ENCODE data around the gene TTC23. TPM values are rescaled to one million over a fixed set of nuclear protein-coding genes. Genes with fewer than 3 reads are reported as not detected.

Gene TTC23
- total and polyA plus RNA-seq, 9 of the 15 experiments (the other 6 are each of a cell fraction or from before 2014, with no cell fraction given), result 0.41 to 4.5 (median 2.5) TPM

GRCh38 chr15:99138491-99138982, 110.8 kb downstream of the TTC23 start:
- Histone ChIP-seq H3K9me3 (replicated peaks; ENCODE audit: control insufficient read depth, insufficient read depth, low read depth, low read length) (no peaks in the 10 kb centered on the region), H3K27ac (ENCODE audit: extremely low read depth, low read depth, low read length) (no peak overlapping the region), H3K9ac (ENCODE audit: insufficient read depth in 1 of 2, low read depth in 2 of 2, low read length in 2 of 2) (no peak overlapping the region; a peak in 1 of 4 replicates), H3K4me1 (replicated peaks in 1 of 2; ENCODE audit: control insufficient read depth in 2 of 2, insufficient read depth in 2 of 2, low read length in 2 of 2) (no peaks in the 10 kb centered on the region), H3K9me1 (ENCODE audit: control insufficient read depth, insufficient read depth, low read length) (no peaks in the 10 kb centered on the region), H4K20me1 (replicated peaks; ENCODE audit: control insufficient read depth, insufficient read depth, low read length) (no peaks in the 10 kb centered on the region; the same call in 1 of the 2 replicates), H3K27me3 (ENCODE audit: control insufficient read depth in 2 of 2, insufficient read depth in 2 of 2, low read length in 2 of 2) (peaks cover 5 to 21% of the 10 kb centered on the region in 2 experiments; a peak in 4 of 5 replicates), H3K4me3 (no peak overlapping the region), H3K36me3 (ENCODE audit: control insufficient read depth, insufficient read depth, low read length) (no peaks in the 10 kb centered on the region), H2AFZ (ENCODE audit: low read depth, low read length) (no peak overlapping the region), H3K4me2 (ENCODE audit: insufficient read depth, low read length) (no peak overlapping the region), H3K79me2 (ENCODE audit: control insufficient read depth, insufficient read depth, low read length) (no peaks in the 10 kb centered on the region)
- intact Hi-C loops (cut with micrococcal nuclease), result no loop called here
- ChIA-PET POLR2A (no interaction called here), CTCF (ENCODE audit: low intra/inter-chr PET ratio) (no interaction called here)
- WGBS (ENCODE audit: insufficient coverage, low coverage, missing lambda C conversion rate), result 21% methylated on average over 15 of the region's 15 CpGs
- no peak for FAIRE-seq
- ATAC-seq, result no peak
- in situ Hi-C loops (cut with MboI), result no loop called here
- TF ChIP-seq ZNF518B (CRISPR knock-in tag; IDR thresholded peaks at IDR 0.05) (no peak), SAFB (IDR thresholded peaks at IDR 0.05; ENCODE audit: borderline replicate concordance, low read depth, low read length) (no peak), ASH1L (IDR thresholded peaks at IDR 0.05; ENCODE audit: borderline replicate concordance, low read depth, partially characterized antibody) (no peak), ZBTB17 (CRISPR knock-in tag; IDR thresholded peaks at IDR 0.05) (no peak), SMAD1 (IDR thresholded peaks at IDR 0.05; ENCODE audit: low read depth, low read length, partially characterized antibody) (no peak), BMI1 (IDR thresholded peaks at IDR 0.05; ENCODE audit: low read length) (no peak), ZBTB1 (CRISPR knock-in tag; IDR thresholded peaks at IDR 0.05; ENCODE audit: borderline replicate concordance, low read depth) (no peak), TARDBP (IDR thresholded peaks at IDR 0.05) (no peak), NR1H2 (CRISPR knock-in tag; IDR thresholded peaks at IDR 0.05) (no peak), STAT5B (CRISPR knock-in tag; IDR thresholded peaks at IDR 0.05) (no peak), SMARCB1 (IDR thresholded peaks at IDR 0.05; ENCODE audit: insufficient read length, low read depth) (no peak), RCOR1 (IDR thresholded peaks at IDR 0.05; ENCODE audit: borderline replicate concordance in 1 of 2, low read depth in 2 of 2, low read length in 2 of 2) (no peak), DACH1 (IDR thresholded peaks at IDR 0.05; ENCODE audit: partially characterized antibody) (no peak)
- no TSS peak for BruUV-seq (replicated peaks)
- DNase-seq (ENCODE audit: extremely low read depth in 1 of 4, low spot score in 3 of 4), result no peak

Data from K562 (cell line).